OCI-LY3 (cell line): ENCODE data around the gene TBX21.

ENCODE experiments used
- EZH2phosphoT487 ChIP-seq: fragments of 200-600 bp; shearing (Covaris generic); IDR thresholded peaks from 2 replicates; pipeline ENCODE4 v1.6.1; 2018; ENCODE audit warnings: antibody characterized with exemption, mixed run types, low read depth
- TF ChIP-seq, protein P1 (sequence below): fragments of 200-600, 300-600 bp; sonication (generic); IDR thresholded peaks from 2 replicates; pipeline ENCODE4 v1.5.1; 2014; ENCODE audit warnings: antibody characterized with exemption, low read length, low read depth

DNA sequence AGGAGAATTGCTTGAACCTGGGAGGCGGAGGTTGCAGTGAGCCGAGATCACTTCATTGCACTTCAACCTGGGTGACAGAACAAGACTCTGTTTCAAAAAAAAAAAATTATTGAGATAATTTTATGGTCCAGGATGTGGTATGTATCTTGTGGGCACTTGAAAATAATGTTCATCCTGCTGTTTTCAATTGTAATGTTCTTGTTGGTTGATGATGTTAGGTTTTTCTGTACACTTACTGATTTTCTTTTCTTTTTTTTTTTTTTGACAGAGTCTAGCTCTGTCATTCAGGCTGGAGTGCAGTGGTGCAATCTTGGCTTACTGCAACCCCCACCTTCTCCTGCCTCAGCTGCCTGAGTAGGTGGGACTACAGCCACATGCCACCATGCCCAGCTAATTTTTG, 29.7 kb downstream of the TBX21 start:
- no peak for TF ChIP-seq EZH2phosphoT487
- TF ChIP-seq, protein P1, sequence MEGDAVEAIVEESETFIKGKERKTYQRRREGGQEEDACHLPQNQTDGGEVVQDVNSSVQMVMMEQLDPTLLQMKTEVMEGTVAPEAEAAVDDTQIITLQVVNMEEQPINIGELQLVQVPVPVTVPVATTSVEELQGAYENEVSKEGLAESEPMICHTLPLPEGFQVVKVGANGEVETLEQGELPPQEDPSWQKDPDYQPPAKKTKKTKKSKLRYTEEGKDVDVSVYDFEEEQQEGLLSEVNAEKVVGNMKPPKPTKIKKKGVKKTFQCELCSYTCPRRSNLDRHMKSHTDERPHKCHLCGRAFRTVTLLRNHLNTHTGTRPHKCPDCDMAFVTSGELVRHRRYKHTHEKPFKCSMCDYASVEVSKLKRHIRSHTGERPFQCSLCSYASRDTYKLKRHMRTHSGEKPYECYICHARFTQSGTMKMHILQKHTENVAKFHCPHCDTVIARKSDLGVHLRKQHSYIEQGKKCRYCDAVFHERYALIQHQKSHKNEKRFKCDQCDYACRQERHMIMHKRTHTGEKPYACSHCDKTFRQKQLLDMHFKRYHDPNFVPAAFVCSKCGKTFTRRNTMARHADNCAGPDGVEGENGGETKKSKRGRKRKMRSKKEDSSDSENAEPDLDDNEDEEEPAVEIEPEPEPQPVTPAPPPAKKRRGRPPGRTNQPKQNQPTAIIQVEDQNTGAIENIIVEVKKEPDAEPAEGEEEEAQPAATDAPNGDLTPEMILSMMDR, result no peak
